Endometrium (tissue), 2 donors: Measurements from ENCODE around the gene SLC2A10.
"Not testable (repeated sequence)": the region's sequence is repeated elsewhere in the genome, so short reads cannot be mapped to it uniquely, and the experiment has no call there.

Source experiments
- FAIRE-seq: peaks from 2 replicates; lab custom pipeline; 2012; peaks lifted over from hg19 to GRCh38; lab: Jason Lieb, UNC
- donor health status: control.
- donor health status: control.

The SLC2A10 gene

GRCh38 chr20:46709459-46710152 is at the start of gene SLC2A10:
Gene SLC2A10, plus strand, starts transcription at chr20:46709649. Its CDS starts 88 bp downstream, at chr20:46709737.
- FAIRE-seq, result no peak

- FAIRE-seq, result no peak
Measured at GRCh38 chr20:46660487-46660886, 49.0 kb upstream of the SLC2A10 start.

GRCh38 chr20:46661659-46662058 is 47.8 kb upstream of the SLC2A10 start:
- FAIRE-seq, result no peak

- no peak for FAIRE-seq
Measured at GRCh38 chr20:46663531-46663930, 45.9 kb upstream of the SLC2A10 start.

DNA sequence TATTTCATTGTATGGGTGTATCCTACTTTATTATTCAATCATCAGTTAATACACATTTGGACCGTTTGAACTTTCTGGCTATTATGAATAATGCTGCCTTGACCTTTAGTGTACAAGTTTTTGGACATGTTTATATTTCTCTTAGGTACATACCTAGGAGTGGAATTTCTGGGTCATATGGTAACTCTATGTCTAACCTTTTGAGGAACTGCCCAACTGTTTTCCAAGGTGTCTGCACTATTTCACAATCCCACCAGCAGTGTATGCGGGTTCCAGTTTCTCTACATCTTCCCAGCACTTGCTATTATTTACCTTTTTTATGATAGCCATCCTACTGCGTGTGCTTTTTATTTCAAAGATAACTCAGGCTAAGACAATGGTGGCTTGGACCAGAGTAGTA is 43.8 kb upstream of the SLC2A10 start:
- no peak for FAIRE-seq

- no peak for FAIRE-seq
Measured at GRCh38 chr20:46666306-46666705, 43.1 kb upstream of the SLC2A10 start.

GRCh38 chr20:46666818-46667515 is 42.5 kb upstream of the SLC2A10 start:
- no peak for FAIRE-seq

DNA sequence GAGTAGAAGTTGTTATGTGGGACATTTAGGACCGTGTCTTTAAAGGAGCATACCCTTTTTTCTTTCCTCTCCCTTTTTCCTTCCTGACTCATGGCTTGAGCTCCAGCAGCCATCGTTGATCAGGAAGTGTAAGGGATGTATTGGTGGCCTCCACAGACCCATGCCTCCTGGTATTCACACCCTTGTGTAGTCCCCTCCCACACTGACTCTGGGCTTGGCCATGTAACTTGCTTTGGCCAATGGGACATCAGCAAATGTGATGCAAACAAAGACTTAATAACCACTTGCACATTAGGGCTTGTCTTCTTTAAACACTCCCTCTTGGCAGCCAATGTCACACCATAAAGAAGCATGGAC is 39.2 kb upstream of the SLC2A10 start:
- FAIRE-seq, result no peak

DNA sequence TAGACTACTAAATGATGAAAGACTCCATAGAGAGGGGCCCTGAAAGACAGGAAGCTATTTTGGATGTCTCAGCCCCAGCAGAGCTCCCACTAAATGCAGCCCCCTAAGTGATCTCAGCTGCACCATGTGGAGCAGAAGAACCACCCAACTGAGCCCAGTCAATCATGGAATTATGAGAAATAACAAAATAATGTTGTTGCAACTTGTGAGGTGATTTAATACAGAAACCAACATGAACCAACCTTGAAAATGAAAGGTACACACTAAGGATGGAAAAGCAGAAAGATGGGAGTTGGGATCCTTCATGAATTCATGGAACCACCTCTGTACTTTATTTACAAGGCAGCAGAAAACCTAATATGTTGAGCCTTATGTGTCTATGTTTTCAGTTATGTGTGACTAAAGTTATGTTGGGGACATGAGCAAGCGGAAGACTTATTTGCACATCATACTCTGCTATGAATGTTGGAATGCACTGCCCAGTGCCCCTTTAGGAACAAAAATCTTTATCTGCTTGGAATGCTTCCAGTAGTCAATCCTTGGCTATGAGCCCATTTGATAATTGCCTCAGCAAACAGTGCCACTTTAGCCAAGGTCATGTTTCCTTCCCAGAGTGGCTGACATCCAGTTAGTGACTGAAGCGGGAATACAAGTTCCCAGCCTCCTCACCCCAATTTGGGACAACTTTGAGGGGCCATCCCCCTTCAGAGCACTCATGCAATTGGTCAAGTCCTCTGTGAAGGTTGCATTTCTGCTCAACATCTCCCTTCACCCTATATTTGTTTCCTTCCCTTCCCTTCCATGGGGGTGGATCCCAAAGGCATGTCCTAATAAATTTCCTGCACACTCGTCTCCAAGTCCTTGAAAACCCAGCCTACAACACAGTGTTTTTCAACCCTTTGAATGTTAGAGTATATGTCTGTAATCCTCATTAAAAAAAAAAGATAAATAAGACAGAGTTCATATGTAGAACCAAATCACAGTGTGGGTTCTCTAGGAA is 38.6 kb upstream of the SLC2A10 start:
- FAIRE-seq, result no peak

DNA sequence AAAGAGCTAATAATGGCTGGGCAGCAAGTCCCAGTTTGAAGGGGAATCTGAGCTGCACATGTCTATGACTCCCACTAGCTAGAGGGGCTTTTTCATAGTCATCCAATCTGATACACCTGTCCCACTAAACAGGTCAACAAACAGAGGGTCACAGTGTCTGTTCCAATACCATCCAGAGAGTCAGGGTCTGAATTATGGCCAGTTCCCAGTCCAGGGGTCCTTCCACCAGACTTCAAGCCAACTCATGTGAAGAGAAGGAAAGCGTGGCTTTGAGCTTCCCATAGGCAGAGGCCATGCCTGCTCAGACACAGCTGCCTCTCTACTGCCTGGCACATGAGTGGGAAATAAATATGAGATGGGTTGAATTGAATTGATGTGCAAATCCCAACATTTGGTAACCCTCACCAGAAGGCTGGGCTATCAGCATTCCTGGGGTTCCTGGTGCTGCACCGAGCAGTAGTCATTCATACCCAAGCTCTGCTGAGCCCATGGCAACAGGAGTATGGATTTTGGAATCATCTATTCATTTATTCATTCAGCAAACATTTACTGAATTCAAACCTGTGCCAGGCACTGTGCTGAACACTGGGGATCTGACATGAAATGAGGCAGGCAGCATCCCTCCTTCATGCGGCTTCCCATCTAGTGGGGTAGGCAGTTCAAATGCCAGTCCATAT is 37.4 kb upstream of the SLC2A10 start:
- FAIRE-seq, result no peak

DNA sequence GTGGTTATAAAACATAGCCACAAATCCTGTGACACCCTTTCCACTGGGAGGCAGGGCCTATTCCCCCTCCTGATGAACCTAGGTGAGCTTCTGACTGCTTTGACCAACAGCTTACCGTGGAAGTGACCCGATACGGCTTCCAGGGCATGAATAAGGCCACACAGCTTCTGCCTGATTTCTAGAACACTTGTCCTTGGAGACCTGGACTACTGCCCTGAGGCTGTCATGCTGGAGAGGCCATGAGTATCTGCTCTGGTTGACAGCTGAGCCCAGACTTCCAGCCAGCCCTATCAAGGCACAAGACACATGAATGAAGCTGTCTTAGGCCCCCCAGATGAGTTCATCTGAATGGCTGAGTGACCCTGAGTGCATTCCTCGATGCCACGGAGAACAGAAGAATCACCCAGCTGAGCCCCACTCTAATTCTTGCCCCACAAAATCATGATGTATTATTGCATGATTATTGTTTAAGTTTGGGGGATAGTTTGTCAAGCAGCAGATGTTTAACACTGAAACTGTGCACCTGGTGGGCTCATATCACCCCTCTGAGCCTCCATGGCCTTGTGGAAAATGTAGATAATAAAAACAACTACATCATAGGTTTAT is 36.8 kb upstream of the SLC2A10 start:
- no peak for FAIRE-seq

DNA sequence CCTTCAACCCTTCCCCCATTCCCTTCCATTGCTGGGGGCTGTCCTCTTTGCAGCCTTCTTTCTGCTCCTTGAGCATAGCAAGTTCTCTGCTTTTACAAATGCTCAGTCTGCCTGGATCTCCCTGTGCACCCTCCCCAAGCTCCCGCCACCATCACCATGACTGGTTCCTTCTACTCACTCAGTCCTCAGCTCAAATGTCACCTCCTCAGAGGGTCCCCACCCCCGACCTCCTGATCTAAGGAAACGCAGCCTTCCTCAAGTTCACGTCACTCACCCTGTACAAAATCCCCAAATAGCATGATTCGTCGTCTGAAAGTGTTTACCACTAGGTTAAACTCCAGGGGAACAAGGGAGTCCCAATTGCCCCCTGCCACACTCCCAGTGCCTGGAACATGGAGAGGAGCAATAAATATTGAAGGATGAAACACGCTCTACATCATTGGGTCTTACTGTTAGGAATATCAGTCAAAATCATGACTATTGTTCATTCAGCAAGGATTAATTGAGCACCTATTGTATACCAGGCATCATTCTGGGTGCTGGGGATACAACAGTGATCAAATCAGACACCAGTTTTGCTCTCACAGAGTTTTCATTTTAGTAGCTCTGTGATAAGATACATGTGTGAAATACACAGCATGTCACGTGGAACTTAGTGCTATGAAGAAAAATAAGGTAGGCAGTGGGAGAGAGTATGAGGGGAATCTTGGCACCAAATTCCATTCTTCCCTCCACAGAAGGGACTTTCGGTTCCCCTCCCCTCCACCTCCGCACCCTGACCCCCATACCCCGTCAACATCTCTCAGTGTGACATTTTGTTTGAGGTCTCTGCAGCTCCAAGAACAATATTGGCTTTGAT is 35.8 kb upstream of the SLC2A10 start:
- no peak for FAIRE-seq

DNA sequence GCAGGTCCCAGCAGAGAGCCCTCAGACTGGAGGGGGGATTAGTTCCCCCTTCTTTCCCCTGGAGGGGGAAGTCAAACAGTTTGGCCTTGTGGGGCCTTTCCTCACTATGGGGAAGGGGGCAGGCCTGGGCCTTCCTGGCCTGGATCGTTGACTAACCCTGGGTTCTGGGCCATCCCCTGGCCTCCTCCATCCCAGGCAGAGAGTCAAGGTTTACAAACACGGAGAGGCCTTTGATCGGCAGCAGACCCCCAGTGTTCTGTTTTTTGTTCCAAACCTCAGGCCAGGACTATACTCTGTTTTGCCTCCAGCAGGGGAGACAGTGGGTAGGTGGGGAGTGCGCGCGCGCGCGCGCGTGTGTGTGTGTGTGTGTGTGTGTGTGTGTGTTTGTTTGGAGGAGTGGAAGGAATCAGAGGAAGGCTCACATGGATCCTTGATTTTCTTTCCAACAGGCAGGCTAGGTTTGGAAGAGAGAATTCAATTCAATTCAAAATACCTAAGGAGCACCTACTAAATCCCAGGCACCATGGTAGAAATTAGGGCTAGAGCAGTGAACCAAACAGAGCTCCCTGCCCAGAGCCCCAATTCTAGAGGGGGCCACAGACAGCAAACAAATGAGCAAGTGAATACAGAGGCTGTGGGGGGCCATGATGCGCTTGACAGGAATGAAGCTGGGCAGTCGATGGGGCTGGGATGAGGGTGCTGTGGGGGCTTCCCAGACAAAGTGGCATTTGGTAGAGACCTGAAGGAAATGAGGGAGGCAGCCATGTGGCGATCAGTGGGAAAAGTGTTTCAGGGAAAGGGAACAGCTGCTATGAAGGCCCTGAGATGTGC is 35.0 kb upstream of the SLC2A10 start:
- no peak for FAIRE-seq

GRCh38 chr20:46676649-46677316 is 32.7 kb upstream of the SLC2A10 start:
- not testable (repeated sequence) for FAIRE-seq

GRCh38 chr20:46677608-46678007 is 31.8 kb upstream of the SLC2A10 start:
- FAIRE-seq, result no peak

GRCh38 chr20:46678516-46678915 is 30.9 kb upstream of the SLC2A10 start:
- no peak for FAIRE-seq

DNA sequence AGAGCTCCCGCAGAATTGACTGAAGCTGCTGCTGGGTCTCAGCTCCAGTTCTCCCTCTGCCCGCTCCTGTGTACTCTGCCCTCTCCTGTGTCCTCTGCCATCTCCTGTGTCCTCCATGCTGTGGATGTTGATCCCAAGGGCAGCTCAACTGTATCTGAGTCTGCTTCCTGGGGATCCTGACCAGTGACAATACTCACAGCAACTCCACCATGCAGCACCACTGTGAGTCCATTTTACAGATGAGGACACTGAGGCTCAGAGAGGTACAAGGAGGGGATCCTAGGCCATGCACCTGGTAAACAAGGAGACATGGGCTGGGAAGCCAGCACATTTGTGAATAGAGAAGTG is 28.8 kb upstream of the SLC2A10 start:
- FAIRE-seq, result no peak

DNA sequence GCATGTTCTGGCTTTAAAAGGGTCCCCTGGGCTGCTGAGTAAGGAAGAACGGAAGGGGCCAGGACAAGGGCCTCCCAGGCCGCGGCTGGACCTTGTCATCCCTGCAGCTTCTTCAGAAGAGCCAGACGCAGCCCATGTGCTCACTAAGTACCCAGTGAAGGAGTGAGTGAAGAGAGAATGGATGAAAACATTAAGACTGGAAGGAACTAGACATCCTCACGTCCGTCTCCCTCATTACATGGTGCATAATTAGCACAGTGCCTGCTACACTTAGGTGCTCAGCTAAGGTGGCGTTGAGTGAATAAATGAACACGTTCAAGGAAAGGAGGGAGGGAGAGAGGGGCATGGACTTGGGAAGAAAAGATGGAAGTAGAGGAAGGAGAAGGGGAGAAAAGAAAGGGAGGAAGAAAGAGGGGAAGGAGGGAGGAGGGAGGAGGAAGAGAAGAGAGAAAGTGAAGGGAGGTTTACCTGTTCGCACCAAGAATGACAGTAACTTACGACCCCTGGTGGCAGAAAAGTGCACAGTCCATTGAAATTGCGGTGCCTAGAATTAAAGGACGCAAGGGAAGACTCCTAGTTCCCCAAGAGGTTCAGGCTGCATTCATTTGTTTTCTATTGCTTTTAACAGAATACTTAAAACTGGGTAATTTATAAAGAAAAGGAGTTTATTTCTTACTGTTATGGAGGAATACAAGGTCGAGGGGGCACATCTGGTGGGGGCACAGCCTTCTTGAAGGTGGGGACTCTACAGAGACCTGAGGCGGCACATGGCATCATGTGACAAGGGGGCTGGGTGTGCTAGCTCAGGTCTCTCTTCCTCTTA is 28.2 kb upstream of the SLC2A10 start:
- no peak for FAIRE-seq
